Activated T-cell treated with anti-CD3 and anti-CD28 coated beads for 24 hours (primary cell): Measurements from ENCODE around the gene GSDME.

Source experiments
- DNase-seq: peaks from one replicate; pipeline ENCODE4 v3.0.0-alpha.2; 2020; ENCODE audit warnings: low read depth

The GSDME gene

DNA sequence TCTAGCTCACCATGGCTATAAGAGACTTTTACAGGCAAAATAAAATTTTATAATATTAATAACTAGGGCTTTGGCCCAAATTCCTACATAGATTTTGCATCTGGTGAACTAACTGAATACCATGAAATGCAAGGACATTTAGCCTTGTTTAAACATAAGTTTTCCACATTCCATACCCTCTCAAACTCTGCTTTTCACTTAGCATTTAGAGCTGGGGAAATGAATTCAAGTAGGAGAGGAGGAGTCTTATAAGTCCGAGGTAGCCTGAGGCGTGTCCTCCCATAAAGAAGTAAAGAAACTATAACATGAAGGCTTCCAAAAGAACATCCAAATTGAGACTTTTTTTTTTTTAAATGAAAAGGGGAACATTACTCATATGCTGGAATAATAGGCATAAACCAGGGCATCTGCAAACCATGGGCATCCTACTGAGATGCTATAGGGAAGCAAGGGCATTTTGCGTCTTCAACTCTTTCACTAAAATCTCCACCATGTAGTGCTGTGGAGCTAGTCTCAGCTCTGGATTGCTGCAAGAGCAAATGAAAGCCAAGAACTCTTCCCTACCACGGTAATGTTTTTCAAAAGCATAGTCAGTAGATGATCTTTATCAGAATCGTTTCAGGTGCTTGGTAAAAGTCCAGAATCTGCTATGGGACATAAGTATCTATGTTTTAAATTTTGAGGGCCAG is 104.9 kb downstream of the GSDME start:
- DNase-seq = no peak
